C4-2B (cell line): ENCODE data around the gene EPHX1.
"Not testable (repeated sequence)": the region's sequence is repeated elsewhere in the genome, so short reads cannot be mapped to it uniquely, and the experiment has no call there.

Source experiments
- ZFX ChIP-seq: fragments of 450-650 bp; IDR thresholded peaks from 2 replicates; pipeline ENCODE4 v1.6.1; 2017
- TF ChIP-seq, protein P1 (sequence below): fragments of 450-650 bp; conservative IDR thresholded peaks from 2 replicates; pipeline ENCODE4 v1.5.1; 2017; ENCODE audit warnings: mild to moderate bottlenecking

DNA sequence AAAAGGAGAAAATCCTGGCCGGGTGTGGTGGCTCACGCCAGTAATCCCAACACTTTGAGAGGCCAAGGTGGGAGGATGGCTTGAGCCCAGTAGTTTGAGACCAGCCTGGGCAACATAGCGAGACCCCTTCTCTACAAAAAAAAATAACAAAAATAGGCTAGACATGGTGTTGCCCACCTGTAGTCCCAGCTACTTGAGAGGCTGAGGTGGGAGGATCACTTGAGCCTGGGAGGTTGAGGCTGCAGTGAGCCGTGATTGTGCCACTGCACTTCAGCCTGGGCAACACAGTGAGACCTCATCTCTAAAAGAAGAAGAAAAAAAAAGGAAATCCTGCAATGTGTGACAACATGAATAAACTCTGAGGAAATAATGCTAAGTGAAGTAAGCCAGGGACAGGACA lies 26.4 kb downstream of the EPHX1 start:
- TF ChIP-seq, protein P1, sequence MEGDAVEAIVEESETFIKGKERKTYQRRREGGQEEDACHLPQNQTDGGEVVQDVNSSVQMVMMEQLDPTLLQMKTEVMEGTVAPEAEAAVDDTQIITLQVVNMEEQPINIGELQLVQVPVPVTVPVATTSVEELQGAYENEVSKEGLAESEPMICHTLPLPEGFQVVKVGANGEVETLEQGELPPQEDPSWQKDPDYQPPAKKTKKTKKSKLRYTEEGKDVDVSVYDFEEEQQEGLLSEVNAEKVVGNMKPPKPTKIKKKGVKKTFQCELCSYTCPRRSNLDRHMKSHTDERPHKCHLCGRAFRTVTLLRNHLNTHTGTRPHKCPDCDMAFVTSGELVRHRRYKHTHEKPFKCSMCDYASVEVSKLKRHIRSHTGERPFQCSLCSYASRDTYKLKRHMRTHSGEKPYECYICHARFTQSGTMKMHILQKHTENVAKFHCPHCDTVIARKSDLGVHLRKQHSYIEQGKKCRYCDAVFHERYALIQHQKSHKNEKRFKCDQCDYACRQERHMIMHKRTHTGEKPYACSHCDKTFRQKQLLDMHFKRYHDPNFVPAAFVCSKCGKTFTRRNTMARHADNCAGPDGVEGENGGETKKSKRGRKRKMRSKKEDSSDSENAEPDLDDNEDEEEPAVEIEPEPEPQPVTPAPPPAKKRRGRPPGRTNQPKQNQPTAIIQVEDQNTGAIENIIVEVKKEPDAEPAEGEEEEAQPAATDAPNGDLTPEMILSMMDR = not testable (repeated sequence)
- TF ChIP-seq ZFX = not testable (repeated sequence)
